ENCODE results near the gene SUMO1. TPM values are rescaled to one million over a fixed set of nuclear protein-coding genes. Genes with fewer than 3 reads are reported as not detected.

The SUMO1 gene
- total RNA-seq, 2 experiments from 2014 or later, result 72.1 to 72.9 TPM

DNA sequence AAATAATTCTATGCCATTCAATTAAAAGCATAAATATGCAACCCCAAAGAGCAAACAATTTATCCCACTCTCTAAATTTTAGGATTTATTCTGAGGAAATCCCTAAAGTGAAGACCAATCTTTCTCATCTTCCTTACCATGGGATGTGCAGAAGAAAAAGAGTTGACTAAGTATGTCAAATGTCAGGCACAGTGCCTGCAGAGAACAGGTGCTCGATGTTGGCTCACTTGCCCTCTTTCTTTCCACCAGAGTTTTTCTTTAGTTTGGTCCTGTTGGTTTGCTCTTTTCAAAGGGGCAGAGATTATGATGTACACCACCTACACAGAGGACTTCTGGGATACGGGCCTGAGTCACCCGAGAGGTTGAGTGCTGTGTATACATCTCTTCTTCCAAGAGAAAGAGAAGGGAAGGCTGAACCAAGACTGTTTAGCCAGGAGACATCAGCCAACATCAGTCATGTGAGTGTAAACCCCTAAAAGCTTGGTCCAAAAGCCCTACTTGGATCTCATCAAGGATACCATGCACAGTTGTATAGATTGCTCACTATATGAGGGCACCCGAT lies 51.7 kb downstream of the SUMO1 start:
- no peak overlapping the region for H3K27ac Mint-ChIP-seq
- no peaks in the 10 kb centered on the region for H3K36me3 Mint-ChIP-seq (ENCODE audit: low read depth)
- TF ChIP-seq, protein P1, sequence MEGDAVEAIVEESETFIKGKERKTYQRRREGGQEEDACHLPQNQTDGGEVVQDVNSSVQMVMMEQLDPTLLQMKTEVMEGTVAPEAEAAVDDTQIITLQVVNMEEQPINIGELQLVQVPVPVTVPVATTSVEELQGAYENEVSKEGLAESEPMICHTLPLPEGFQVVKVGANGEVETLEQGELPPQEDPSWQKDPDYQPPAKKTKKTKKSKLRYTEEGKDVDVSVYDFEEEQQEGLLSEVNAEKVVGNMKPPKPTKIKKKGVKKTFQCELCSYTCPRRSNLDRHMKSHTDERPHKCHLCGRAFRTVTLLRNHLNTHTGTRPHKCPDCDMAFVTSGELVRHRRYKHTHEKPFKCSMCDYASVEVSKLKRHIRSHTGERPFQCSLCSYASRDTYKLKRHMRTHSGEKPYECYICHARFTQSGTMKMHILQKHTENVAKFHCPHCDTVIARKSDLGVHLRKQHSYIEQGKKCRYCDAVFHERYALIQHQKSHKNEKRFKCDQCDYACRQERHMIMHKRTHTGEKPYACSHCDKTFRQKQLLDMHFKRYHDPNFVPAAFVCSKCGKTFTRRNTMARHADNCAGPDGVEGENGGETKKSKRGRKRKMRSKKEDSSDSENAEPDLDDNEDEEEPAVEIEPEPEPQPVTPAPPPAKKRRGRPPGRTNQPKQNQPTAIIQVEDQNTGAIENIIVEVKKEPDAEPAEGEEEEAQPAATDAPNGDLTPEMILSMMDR (IDR thresholded peaks at IDR 0.05), result no peak
- POLR2A ChIA-PET, result no interaction called here
- no peaks in the 10 kb centered on the region for H3K4me1 ChIP-seq (ENCODE audit: insufficient read depth, low read length)
- H3K4me3 Mint-ChIP-seq, result no peak overlapping the region
- peaks cover 3 to 12% of the 10 kb centered on the region in 2 experiments for H3K27me3 ChIP-seq (ENCODE audit: control insufficient read depth in 1 of 2, insufficient read depth in 2 of 2, low read length in 2 of 2)
- no peaks in the 10 kb centered on the region for H3K9me3 Mint-ChIP-seq
- ATAC-seq (ENCODE audit: poor library complexity) (no peak), DNase-seq (no peak)
- H3K4me1 Mint-ChIP-seq (ENCODE audit: low read depth), result no peaks in the 10 kb centered on the region
- no peaks in the 10 kb centered on the region for H3K36me3 ChIP-seq (ENCODE audit: insufficient read depth, low read length)
- H3K27me3 Mint-ChIP-seq, result peaks cover 18% of the 10 kb centered on the region
- CTCF ChIA-PET, result no interaction called here
- no peak overlapping the region for H3K27ac ChIP-seq (ENCODE audit: low read depth in 1 of 2, low read length in 2 of 2)
- H3K9me3 ChIP-seq (ENCODE audit: control insufficient read depth in 1 of 2, insufficient read depth in 1 of 2, low read length in 2 of 2), result no peaks in the 10 kb centered on the region
- H3K4me3 ChIP-seq (ENCODE audit: low read length), result no peak overlapping the region
- intact Hi-C loops (cut with DNase I, micrococcal nuclease), result no loop called here

GRCh38 chr2:202185156-202185555 lies 53.2 kb downstream of the SUMO1 start:
- intact Hi-C loops (cut with DNase I, micrococcal nuclease), result no loop called here
- CTCF ChIA-PET, result no interaction called here
- POLR2A ChIA-PET, result interaction anchor here (0.6 kb wide), 1 partner anchor 21 kb away, joined by 3 read pairs; no protein-coding TSS in a partner anchor

GRCh38 chr2:202184557-202184956 lies 53.8 kb downstream of the SUMO1 start:
- TF ChIP-seq, protein P1 (IDR thresholded peaks at IDR 0.05), result no peak
- Histone ChIP-seq H3K27ac (ENCODE audit: low read depth in 1 of 2, low read length in 2 of 2) (no peak overlapping the region), H3K4me1 (ENCODE audit: insufficient read depth, low read length) (no peaks in the 10 kb centered on the region), H3K27me3 (ENCODE audit: control insufficient read depth in 1 of 2, insufficient read depth in 2 of 2, low read length in 2 of 2) (peaks cover 3 to 12% of the 10 kb centered on the region in 2 experiments), H3K9me3 (ENCODE audit: control insufficient read depth in 1 of 2, insufficient read depth in 1 of 2, low read length in 2 of 2) (no peaks in the 10 kb centered on the region), H3K36me3 (ENCODE audit: insufficient read depth, low read length) (no peaks in the 10 kb centered on the region), H3K4me3 (ENCODE audit: low read length) (no peak overlapping the region)
- no peaks in the 10 kb centered on the region for H3K36me3 Mint-ChIP-seq (ENCODE audit: low read depth)
- peaks cover 15% of the 10 kb centered on the region for H3K27me3 Mint-ChIP-seq
- CTCF ChIA-PET, result interaction anchor here (0.6 kb wide), 1 partner anchor 434 kb away, joined by 3 read pairs; no protein-coding TSS in a partner anchor
- no peak overlapping the region for H3K27ac Mint-ChIP-seq
- H3K4me3 Mint-ChIP-seq, result no peak overlapping the region
- intact Hi-C loops (cut with DNase I, micrococcal nuclease), result no loop called here
- no peaks in the 10 kb centered on the region for H3K9me3 Mint-ChIP-seq
- DNase-seq (no peak), ATAC-seq (ENCODE audit: poor library complexity) (no peak)
- H3K4me1 Mint-ChIP-seq (ENCODE audit: low read depth), result no peaks in the 10 kb centered on the region
- POLR2A ChIA-PET, result interaction anchor here (0.6 kb wide), 1 partner anchor 22 kb away, joined by 3 read pairs; no protein-coding TSS in a partner anchor

More at GRCh38 chr2:202185156-202185555, 53.2 kb downstream of the SUMO1 start:
- DNase-seq (no peak), ATAC-seq (ENCODE audit: poor library complexity) (no peak)
- TF ChIP-seq, protein P1 (IDR thresholded peaks at IDR 0.05), result no peak
- Mint-ChIP-seq H3K27ac (no peak overlapping the region), H3K36me3 (ENCODE audit: low read depth) (no peaks in the 10 kb centered on the region), H3K27me3 (peaks cover 15% of the 10 kb centered on the region), H3K9me3 (no peaks in the 10 kb centered on the region), H3K4me3 (no peak overlapping the region), H3K4me1 (ENCODE audit: low read depth) (no peaks in the 10 kb centered on the region)
- H3K9me3 ChIP-seq (ENCODE audit: control insufficient read depth in 1 of 2, insufficient read depth in 1 of 2, low read length in 2 of 2), result no peaks in the 10 kb centered on the region
- H3K4me1 ChIP-seq (ENCODE audit: insufficient read depth, low read length), result no peaks in the 10 kb centered on the region
- H3K4me3 ChIP-seq (ENCODE audit: low read length), result no peak overlapping the region
- peaks cover 3 to 12% of the 10 kb centered on the region in 2 experiments for H3K27me3 ChIP-seq (ENCODE audit: control insufficient read depth in 1 of 2, insufficient read depth in 2 of 2, low read length in 2 of 2)
- no peaks in the 10 kb centered on the region for H3K36me3 ChIP-seq (ENCODE audit: insufficient read depth, low read length)
- H3K27ac ChIP-seq (ENCODE audit: low read depth in 1 of 2, low read length in 2 of 2), result no peak overlapping the region

Measured in CD4-positive, alpha-beta T cell (primary cell).